Mesendoderm (in vitro differentiated cells): ENCODE data around the gene MRPS14.
A peak's percentile ranks its signal among the peaks of the same experiment; 100 is the strongest.

ENCODE experiments used
- DNase-seq: peaks from one replicate; pipeline ENCODE4 v3.0.0; 2013
- H2AK5ac ChIP-seq: 2 replicates; pipeline ENCODE4 v1.6.1; 2013; ENCODE audit warnings: low read length, inconsistent platforms
- H2BK120ac ChIP-seq: 2 replicates; pipeline ENCODE4 v1.6.1; 2013; ENCODE audit warnings: low read depth, mild to moderate bottlenecking, low read length, moderate library complexity, mixed read lengths
- H2BK15ac ChIP-seq: replicated peaks from 2 replicates; pipeline ENCODE4 v1.6.1; 2013; ENCODE audit warnings: low read depth, mild to moderate bottlenecking, moderate library complexity
- H2BK5ac ChIP-seq: 2 replicates; pipeline ENCODE4 v1.6.1; 2013; ENCODE audit warnings: low read length, inconsistent platforms
- H3K18ac ChIP-seq: 2 replicates; pipeline ENCODE4 v1.6.1; 2013; ENCODE audit warnings: mild to moderate bottlenecking, low read length, mixed read lengths
- H3K23ac ChIP-seq: one replicate; pipeline ENCODE4 v1.6.1; 2013; ENCODE audit warnings: low read length
- H3K27ac ChIP-seq: 2 replicates; pipeline ENCODE4 v1.5.1; 2013; ENCODE audit warnings: low read depth, mild to moderate bottlenecking, inconsistent platforms, low read length, moderate library complexity
- H3K27me3 ChIP-seq: 2 replicates; pipeline ENCODE4 v1.6.1; 2013; ENCODE audit warnings: low read length, control low read depth, mild to moderate bottlenecking, inconsistent platforms; ENCODE audit not compliant: insufficient read depth, poor library complexity
- H3K36me3 ChIP-seq: 2 replicates; pipeline ENCODE4 v1.6.1; 2013; ENCODE audit warnings: low read length, inconsistent platforms; ENCODE audit not compliant: control insufficient read depth, insufficient read depth
- H3K4ac ChIP-seq: one replicate; pipeline ENCODE4 v1.6.1; 2013; ENCODE audit warnings: low read depth, mild to moderate bottlenecking, low read length, moderate library complexity
- H3K4me1 ChIP-seq: 2 replicates; pipeline ENCODE4 v1.6.1; 2013; ENCODE audit warnings: low read depth, low read length, inconsistent platforms; ENCODE audit not compliant: control insufficient read depth
- H3K4me2 ChIP-seq: 2 replicates; pipeline ENCODE4 v1.6.1; 2013; ENCODE audit warnings: low read length
- H3K4me3 ChIP-seq: 2 replicates; pipeline ENCODE4 v1.5.1; 2013; ENCODE audit warnings: mild to moderate bottlenecking, low read length
- H3K56ac ChIP-seq: one replicate; pipeline ENCODE4 v1.6.1; 2013; ENCODE audit warnings: low read length
- H3K79me1 ChIP-seq: 2 replicates; pipeline ENCODE4 v1.6.1; 2013; ENCODE audit warnings: low read length, inconsistent platforms
- H3K79me2 ChIP-seq: 2 replicates; pipeline ENCODE4 v1.6.1; 2013; ENCODE audit warnings: mild to moderate bottlenecking, low read length; ENCODE audit not compliant: control insufficient read depth, insufficient read depth
- H3K9ac ChIP-seq: 2 replicates; pipeline ENCODE4 v1.6.1; 2013; ENCODE audit warnings: low read length, inconsistent platforms
- H4K5ac ChIP-seq: one replicate; pipeline ENCODE4 v1.6.1; 2013; ENCODE audit warnings: low read length
- H4K8ac ChIP-seq: one replicate; pipeline ENCODE4 v1.6.1; 2013; ENCODE audit warnings: low read depth, mild to moderate bottlenecking, control low read depth, low read length, moderate library complexity
- WGBS: extraction: QIAGEN DNeasy Blood & Tissue Kit; methylation state at CpG from one replicate; pipeline ENCODE4 v1.1.7; 2013; ENCODE audit warnings: low lambda C conversion rate, missing lambda C conversion rate; ENCODE audit not compliant: insufficient coverage; ENCODE audit errors: extremely low coverage; 5-methylcytosine and 5-hydroxymethylcytosine counted together

Gene MRPS14

DNA sequence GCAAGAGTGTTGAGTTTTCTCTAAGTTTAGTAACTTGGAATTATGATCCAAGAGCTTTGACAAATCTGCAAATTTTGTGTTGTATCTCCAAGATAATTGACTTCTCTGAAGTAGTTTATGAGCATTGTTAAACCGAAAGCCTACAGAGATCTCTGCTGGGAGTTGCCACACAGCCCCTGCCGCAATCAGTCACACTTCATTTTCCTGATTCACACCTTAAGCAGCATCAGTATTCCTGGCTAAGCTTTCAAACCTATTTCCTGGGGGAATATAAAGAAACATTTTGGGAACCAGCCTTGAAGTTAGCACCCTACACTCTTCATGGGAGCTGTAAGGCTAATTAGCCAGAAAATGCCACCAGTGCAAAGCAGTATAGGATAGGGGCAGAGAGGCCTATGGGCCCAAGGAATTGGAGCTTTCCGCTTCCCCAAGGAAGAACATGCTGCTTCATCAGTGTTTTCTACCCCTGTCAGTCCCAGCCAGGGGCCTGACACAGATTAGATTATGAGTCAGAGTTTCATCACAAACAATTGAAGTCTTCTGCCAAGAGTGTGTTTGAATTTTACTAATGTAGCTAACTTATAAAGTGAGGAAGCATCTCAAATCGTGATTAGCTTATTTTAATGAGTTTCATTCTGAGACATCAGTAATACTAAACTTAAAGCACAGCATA, 46.7 kb downstream of the MRPS14 start:
- H3K4me1 ChIP-seq, result peaks cover 7% of the 10 kb centered on the region
- no peak overlapping the region for H2AK5ac ChIP-seq
- no peak overlapping the region for H3K56ac ChIP-seq
- H4K5ac ChIP-seq, result no peak overlapping the region
- H3K79me2 ChIP-seq, result no peaks in the 10 kb centered on the region
- no peak overlapping the region for H2BK5ac ChIP-seq
- no peak overlapping the region for H3K4me2 ChIP-seq
- WGBS, result no CpG with 5 or more reads among the region's 4 CpGs
- no peaks in the 10 kb centered on the region for H3K27me3 ChIP-seq
- H3K79me1 ChIP-seq, result no peaks in the 10 kb centered on the region
- H3K23ac ChIP-seq, result no peak overlapping the region
- peak overlapping the region; percentile 94 for H3K18ac ChIP-seq
- H3K4ac ChIP-seq, result peak overlapping the region; percentile 16
- H3K9ac ChIP-seq, result no peak overlapping the region
- no peak overlapping the region for H4K8ac ChIP-seq
- H3K27ac ChIP-seq, result peak overlapping the region; percentile 68
- no peak overlapping the region for H2BK15ac ChIP-seq
- H2BK120ac ChIP-seq, result no peak overlapping the region
- DNase-seq, result peak; percentile 88
- no peak overlapping the region for H3K4me3 ChIP-seq
- no peaks in the 10 kb centered on the region for H3K36me3 ChIP-seq

DNA sequence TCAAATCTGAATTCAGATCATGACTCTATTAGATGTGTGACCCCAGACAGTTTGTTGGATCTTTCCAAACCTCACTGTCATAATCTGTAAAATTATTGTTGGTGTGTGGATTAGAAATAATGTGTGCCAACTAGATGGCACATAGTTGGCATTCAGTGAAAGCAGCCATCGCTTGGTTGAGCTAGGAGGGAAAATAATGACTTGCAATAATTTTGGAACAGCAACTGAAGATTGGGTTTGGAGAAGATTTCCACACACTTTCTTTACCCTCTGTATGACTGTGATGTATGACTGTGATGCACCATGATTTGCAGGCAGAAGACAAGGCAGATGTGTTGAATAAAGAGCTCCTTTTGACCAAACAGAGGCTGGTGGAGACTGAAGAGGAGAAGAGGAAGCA, 47.5 kb downstream of the MRPS14 start:
- Histone ChIP-seq H2BK15ac (no peak overlapping the region), H3K4me1 (peaks cover 10% of the 10 kb centered on the region), H2AK5ac (no peak overlapping the region), H4K5ac (no peak overlapping the region), H3K18ac (peak overlapping the region; percentile 64), H3K36me3 (no peaks in the 10 kb centered on the region), H3K27ac (no peak overlapping the region), H3K9ac (no peak overlapping the region), H3K79me2 (no peaks in the 10 kb centered on the region), H2BK120ac (no peak overlapping the region), H3K56ac (no peak overlapping the region), H2BK5ac (no peak overlapping the region), H3K27me3 (no peaks in the 10 kb centered on the region), H3K79me1 (no peaks in the 10 kb centered on the region), H4K8ac (no peak overlapping the region), H3K4me2 (no peak overlapping the region), H3K23ac (no peak overlapping the region), H3K4me3 (no peak overlapping the region), H3K4ac (no peak overlapping the region)
- DNase-seq, result no peak
- WGBS, result no CpG with 5 or more reads among the region's 1 CpG

DNA sequence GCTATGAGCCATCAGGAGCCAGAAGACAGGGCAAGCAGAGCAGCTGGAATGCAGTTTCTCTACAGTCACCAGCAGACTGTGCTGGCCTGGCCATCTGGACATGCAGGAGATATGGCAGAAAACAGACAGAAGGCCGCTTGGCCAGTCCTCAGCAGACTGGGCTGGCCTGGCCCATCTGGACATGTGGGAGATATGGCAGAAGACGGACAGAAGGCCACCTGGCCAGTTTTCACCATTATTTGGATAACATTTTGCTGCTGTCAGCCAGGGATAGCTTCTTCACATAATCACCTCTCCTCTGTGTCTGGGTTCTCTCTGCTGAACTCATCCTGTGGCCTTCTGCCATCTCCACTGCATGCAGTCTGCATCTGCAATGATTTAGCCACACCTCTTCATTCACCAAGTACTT, 48.5 kb downstream of the MRPS14 start:
- no peak overlapping the region for H3K4me3 ChIP-seq
- H3K18ac ChIP-seq, result no peak overlapping the region
- no peak overlapping the region for H3K4me2 ChIP-seq
- H3K23ac ChIP-seq, result no peak overlapping the region
- no peak overlapping the region for H3K27ac ChIP-seq
- H4K5ac ChIP-seq, result no peak overlapping the region
- no peak overlapping the region for H2BK5ac ChIP-seq
- H3K4me1 ChIP-seq, result peaks cover 10% of the 10 kb centered on the region
- H2BK15ac ChIP-seq, result no peak overlapping the region
- no peak overlapping the region for H2BK120ac ChIP-seq
- no peak overlapping the region for H3K9ac ChIP-seq
- no peaks in the 10 kb centered on the region for H3K79me1 ChIP-seq
- WGBS, result no CpG with 5 or more reads among the region's 2 CpGs
- H3K4ac ChIP-seq, result no peak overlapping the region
- no peaks in the 10 kb centered on the region for H3K36me3 ChIP-seq
- no peak for DNase-seq
- H4K8ac ChIP-seq, result no peak overlapping the region
- no peaks in the 10 kb centered on the region for H3K27me3 ChIP-seq
- no peak overlapping the region for H3K56ac ChIP-seq
- no peak overlapping the region for H2AK5ac ChIP-seq
- H3K79me2 ChIP-seq, result no peaks in the 10 kb centered on the region

DNA sequence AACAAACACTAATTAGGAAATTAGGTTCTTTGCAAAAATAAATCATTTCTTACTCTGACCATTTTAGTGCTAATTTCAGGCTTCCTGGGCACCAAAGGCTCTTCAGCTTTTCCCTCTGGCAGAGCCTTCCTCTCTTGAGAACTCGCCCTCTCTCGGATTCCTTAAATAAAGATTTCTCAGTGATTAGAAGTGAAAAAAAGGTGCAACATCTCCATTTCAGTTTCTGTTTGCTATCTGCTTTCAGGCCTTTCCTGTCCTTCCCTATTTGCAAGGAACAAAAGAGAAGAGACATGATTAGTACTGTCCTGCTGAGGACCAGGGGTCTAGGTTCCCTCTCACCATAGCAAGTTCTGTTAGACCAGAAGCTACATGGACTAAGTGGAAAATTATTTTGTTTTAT, 51.3 kb downstream of the MRPS14 start:
- Histone ChIP-seq H3K18ac (no peak overlapping the region), H3K56ac (no peak overlapping the region), H3K4me3 (no peak overlapping the region), H3K4me1 (peaks cover 6% of the 10 kb centered on the region), H3K27me3 (no peaks in the 10 kb centered on the region), H4K8ac (no peak overlapping the region), H2AK5ac (no peak overlapping the region), H3K4me2 (no peak overlapping the region), H3K79me1 (no peaks in the 10 kb centered on the region), H2BK120ac (no peak overlapping the region), H2BK15ac (no peak overlapping the region), H3K36me3 (no peaks in the 10 kb centered on the region), H2BK5ac (no peak overlapping the region), H3K27ac (peak overlapping the region; percentile 22), H3K4ac (no peak overlapping the region), H3K79me2 (no peaks in the 10 kb centered on the region), H3K23ac (no peak overlapping the region), H4K5ac (no peak overlapping the region), H3K9ac (no peak overlapping the region)
- DNase-seq, result peak; percentile 83
- WGBS, result no CpG with 5 or more reads among the region's 2 CpGs

- H3K4ac ChIP-seq, result peak overlapping the region; percentile 91
Observed at GRCh38 chr1:174971466-174971865, 51.8 kb downstream of the MRPS14 start.

GRCh38 chr1:174969977-174970376, 53.2 kb downstream of the MRPS14 start:
- no peak overlapping the region for H2BK120ac ChIP-seq
- no peak overlapping the region for H3K27ac ChIP-seq
- no peak overlapping the region for H3K9ac ChIP-seq
- no peak overlapping the region for H3K4me2 ChIP-seq
- no peak for DNase-seq
- H3K4me3 ChIP-seq, result no peak overlapping the region
- no CpG with 5 or more reads among the region's 1 CpG for WGBS
- H3K4me1 ChIP-seq, result peaks cover 9% of the 10 kb centered on the region
- no peak overlapping the region for H3K4ac ChIP-seq
- H3K56ac ChIP-seq, result no peak overlapping the region
- H2AK5ac ChIP-seq, result no peak overlapping the region
- no peaks in the 10 kb centered on the region for H3K79me2 ChIP-seq
- H3K18ac ChIP-seq, result no peak overlapping the region
- H3K79me1 ChIP-seq, result no peaks in the 10 kb centered on the region
- no peak overlapping the region for H2BK15ac ChIP-seq
- H4K5ac ChIP-seq, result no peak overlapping the region
- no peak overlapping the region for H4K8ac ChIP-seq
- no peak overlapping the region for H3K23ac ChIP-seq
- H3K36me3 ChIP-seq, result no peaks in the 10 kb centered on the region
- H2BK5ac ChIP-seq, result no peak overlapping the region
- no peaks in the 10 kb centered on the region for H3K27me3 ChIP-seq

More at GRCh38 chr1:174971466-174971865, 51.8 kb downstream of the MRPS14 start:
- Histone ChIP-seq H3K4me1 (peaks cover 6% of the 10 kb centered on the region), H2BK120ac (no peak overlapping the region), H3K4me3 (no peak overlapping the region), H3K9ac (no peak overlapping the region), H4K8ac (peak overlapping the region; percentile 86), H3K27me3 (no peaks in the 10 kb centered on the region), H3K18ac (peak overlapping the region; percentile 87), H3K79me2 (no peaks in the 10 kb centered on the region), H3K36me3 (no peaks in the 10 kb centered on the region), H2BK5ac (peak overlapping the region; percentile 75), H3K56ac (peak overlapping the region; percentile 69), H2BK15ac (peak overlapping the region; percentile 74), H4K5ac (no peak overlapping the region), H3K23ac (no peak overlapping the region), H3K4me2 (no peak overlapping the region), H3K79me1 (no peaks in the 10 kb centered on the region), H2AK5ac (no peak overlapping the region), H3K27ac (peak overlapping the region; percentile 86)
- peak; percentile 10 for DNase-seq
